HG03378 (cell line): Measurements from ENCODE around the gene GGT1.
"Not testable (repeated sequence)": the region's sequence is repeated elsewhere in the genome, so short reads cannot be mapped to it uniquely, and the experiment has no call there.

ENCODE experiments used
- ATAC-seq: cut with Tn5 transposase; IDR thresholded peaks from one replicate; pipeline ENCODE4 v1.9.1; 2021; ENCODE audit warnings: mild to moderate bottlenecking, moderate library complexity; ENCODE audit not compliant: unreplicated experiment

GGT1 gene

GRCh38 chr22:24633231-24634023, 30.4 kb downstream of the GGT1 start:
- not testable (repeated sequence) for ATAC-seq

DNA sequence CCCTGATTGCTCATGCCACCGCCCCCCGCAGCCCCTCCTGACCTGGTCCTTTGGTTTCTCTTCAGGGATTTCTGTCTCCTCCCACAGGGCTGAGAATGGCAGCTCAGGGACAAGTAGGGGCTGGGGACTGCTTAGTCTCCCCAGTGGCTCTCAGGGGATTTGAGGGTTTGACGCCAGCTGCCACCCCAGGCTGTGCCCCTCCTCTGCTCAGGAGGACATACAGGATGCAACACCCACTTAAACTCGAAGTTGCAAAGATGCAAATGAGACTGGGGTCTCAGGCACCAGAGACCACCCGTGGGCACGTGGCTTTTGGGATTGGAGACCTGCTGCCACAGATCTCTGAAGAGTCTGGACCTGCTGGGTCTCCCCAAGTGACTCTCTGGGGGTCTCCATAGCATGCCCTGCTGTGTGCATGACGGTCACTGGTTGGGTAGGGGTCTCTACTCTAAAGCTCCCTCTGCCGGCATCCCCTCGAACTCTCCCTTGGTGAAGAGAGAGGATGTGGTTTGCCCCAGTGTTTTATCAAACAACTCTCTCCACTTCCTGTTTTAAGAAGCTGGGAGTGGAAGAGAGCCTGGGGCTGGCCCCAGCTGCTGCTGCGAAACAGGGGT, 31.9 kb downstream of the GGT1 start:
- not testable (repeated sequence) for ATAC-seq

- not testable (repeated sequence) for ATAC-seq
Observed at GRCh38 chr22:24636513-24636912, 33.5 kb downstream of the GGT1 start.

DNA sequence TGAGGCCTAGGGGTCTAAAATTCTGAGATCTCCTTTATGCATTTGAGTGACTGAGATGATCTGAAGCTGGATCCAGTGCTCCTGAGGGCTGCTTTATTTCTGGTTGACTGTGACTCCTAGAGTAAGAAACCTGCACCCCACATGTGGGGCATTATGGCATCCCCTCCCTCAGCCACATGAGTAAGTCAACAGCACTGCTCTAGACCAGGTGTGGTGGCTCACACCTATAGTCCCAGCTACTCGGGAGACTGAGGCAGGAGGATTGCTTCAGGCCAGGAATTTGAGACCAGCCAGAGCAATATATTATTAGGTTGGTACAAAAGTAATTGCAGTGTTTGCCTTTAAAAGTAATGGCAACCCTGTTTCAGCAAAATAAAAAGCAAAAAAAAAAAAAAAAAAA, 39.3 kb downstream of the GGT1 start:
- not testable (repeated sequence) for ATAC-seq

DNA sequence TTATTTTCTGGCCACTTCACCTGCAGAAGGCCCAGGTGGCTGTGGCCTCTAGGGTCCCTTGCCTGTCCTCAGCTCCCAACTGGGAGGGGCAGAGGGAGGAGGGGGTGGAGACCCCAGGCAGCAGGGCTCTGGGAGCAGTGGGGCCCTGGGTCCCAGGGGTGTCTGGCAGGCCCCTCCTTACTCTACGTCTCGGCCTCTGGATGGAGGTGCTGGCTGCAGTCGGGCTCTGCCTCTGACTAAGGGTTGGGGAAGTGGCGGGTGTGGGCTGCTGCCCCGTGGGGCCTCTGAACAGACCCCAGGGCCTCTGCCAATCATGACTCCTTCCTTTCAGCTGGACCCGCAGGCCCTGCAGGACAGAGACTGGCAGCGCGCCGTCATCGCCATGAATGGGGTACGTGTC, 41.4 kb downstream of the GGT1 start:
- not testable (repeated sequence) for ATAC-seq

GRCh38 chr22:24645408-24646399, 42.7 kb downstream of the GGT1 start:
- not testable (repeated sequence) for ATAC-seq

- ATAC-seq, result not testable (repeated sequence)
Observed at GRCh38 chr22:24646756-24647155, 43.8 kb downstream of the GGT1 start.

GRCh38 chr22:24649371-24649770, 46.4 kb downstream of the GGT1 start:
- ATAC-seq, result not testable (repeated sequence)

DNA sequence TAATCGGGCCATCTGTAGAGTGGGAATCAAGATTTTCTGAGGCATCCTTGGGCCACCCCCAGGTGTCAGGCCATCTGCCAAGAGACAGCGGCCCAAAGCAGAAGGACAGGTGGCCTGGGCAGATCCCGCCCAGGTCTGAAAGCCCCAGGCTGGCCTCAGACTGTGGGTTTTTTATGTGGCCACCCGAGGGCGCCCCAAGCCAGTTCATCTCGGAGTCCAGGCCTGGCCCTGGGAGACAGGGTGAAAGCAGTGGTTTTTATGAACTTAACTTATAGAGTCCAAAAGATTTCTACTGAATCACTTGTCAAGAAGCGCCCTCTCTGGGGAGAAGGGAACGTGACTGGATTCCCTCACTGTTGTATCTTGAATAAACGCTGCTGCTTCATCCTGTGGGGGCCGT, 47.9 kb downstream of the GGT1 start:
- not testable (repeated sequence) for ATAC-seq

- ATAC-seq, result not testable (repeated sequence)
Observed at GRCh38 chr22:24665395-24665794, 62.4 kb downstream of the GGT1 start.

GRCh38 chr22:24667904-24668303, 64.9 kb downstream of the GGT1 start:
- not testable (repeated sequence) for ATAC-seq

DNA sequence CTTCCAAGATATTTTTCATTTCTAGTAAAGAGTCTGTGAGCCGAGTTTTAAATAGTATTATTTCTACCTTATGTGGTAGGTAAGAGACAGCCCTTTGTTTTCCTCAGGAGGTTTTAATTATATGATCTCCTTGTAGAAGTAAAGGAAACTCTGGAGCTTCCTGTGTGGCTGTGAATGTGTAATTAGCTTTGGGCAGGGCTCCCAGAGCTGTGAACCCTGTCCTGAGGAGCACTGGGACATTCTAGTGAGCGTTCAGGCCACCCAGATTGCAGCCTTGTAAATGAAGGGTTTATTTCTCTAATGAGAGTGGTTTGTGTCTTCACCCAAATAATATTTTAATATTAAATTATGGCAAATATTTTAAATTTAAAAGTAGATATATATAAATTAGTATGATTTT, 69.5 kb downstream of the GGT1 start:
- not testable (repeated sequence) for ATAC-seq
